ENCODE results near the gene SYNDIG1L.

GRCh38 chr14:74429991-74430390 is 4.0 kb upstream of the SYNDIG1L start:
- TF ChIP-seq, protein P1, sequence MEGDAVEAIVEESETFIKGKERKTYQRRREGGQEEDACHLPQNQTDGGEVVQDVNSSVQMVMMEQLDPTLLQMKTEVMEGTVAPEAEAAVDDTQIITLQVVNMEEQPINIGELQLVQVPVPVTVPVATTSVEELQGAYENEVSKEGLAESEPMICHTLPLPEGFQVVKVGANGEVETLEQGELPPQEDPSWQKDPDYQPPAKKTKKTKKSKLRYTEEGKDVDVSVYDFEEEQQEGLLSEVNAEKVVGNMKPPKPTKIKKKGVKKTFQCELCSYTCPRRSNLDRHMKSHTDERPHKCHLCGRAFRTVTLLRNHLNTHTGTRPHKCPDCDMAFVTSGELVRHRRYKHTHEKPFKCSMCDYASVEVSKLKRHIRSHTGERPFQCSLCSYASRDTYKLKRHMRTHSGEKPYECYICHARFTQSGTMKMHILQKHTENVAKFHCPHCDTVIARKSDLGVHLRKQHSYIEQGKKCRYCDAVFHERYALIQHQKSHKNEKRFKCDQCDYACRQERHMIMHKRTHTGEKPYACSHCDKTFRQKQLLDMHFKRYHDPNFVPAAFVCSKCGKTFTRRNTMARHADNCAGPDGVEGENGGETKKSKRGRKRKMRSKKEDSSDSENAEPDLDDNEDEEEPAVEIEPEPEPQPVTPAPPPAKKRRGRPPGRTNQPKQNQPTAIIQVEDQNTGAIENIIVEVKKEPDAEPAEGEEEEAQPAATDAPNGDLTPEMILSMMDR (conservative IDR thresholded peaks at IDR 0.05): no peak
- no peak for TF ChIP-seq ZFX (IDR thresholded peaks at IDR 0.05)
